Hepatocyte (in vitro differentiated cells): ENCODE data around the gene PPHLN1. TPM values are rescaled to one million over a fixed set of nuclear protein-coding genes. Genes with fewer than 3 reads are reported as not detected.

ENCODE experiments used
- DNase-seq: peaks from one replicate; pipeline ENCODE4 v3.0.0-alpha.2; 2016; ENCODE audit warnings: low spot score
- H2AFZ ChIP-seq: fragments of 200-600 bp; sonication (generic); 2 replicates; pipeline ENCODE4 v1.6.0; 2016; ENCODE audit warnings: antibody characterized with exemption, mild to moderate bottlenecking
- H3K27ac ChIP-seq: fragments of 200-600 bp; sonication (generic); 2 replicates; pipeline ENCODE4 v1.5.1; 2016; ENCODE audit warnings: mild to moderate bottlenecking
- H3K27me3 ChIP-seq: fragments of 200-600 bp; sonication (generic); 2 replicates; pipeline ENCODE4 v1.6.1; 2016
- H3K36me3 ChIP-seq: fragments of 200-600 bp; sonication (generic); replicated peaks from 2 replicates; pipeline ENCODE4 v1.5.1; 2016; ENCODE audit warnings: low read depth; ENCODE audit not compliant: insufficient read depth
- H3K4me1 ChIP-seq: fragments of 200-600 bp; sonication (generic); 2 replicates; pipeline ENCODE4 v1.5.1; 2016; ENCODE audit warnings: mild to moderate bottlenecking, moderate library complexity; ENCODE audit not compliant: insufficient read depth
- H3K4me2 ChIP-seq: fragments of 200-600 bp; sonication (generic); 2 replicates; pipeline ENCODE4 v1.6.0; 2016
- H3K4me3 ChIP-seq: fragments of 200-600 bp; sonication (generic); 2 replicates; pipeline ENCODE4 v1.5.1; 2016; ENCODE audit warnings: mild to moderate bottlenecking
- H3K79me2 ChIP-seq: fragments of 200-600 bp; sonication (generic); 2 replicates; pipeline ENCODE4 v1.6.0; 2017; ENCODE audit warnings: mild to moderate bottlenecking
- H3K9me2 ChIP-seq: fragments of 200-600 bp; sonication (generic); replicated peaks from 2 replicates; pipeline ENCODE4 v1.6.0; 2017; ENCODE audit warnings: mild to moderate bottlenecking; ENCODE audit not compliant: insufficient read depth
- H3K9me3 ChIP-seq: fragments of 200-600 bp; sonication (generic); 2 replicates; pipeline ENCODE4 v1.5.1; 2016; ENCODE audit warnings: low read depth, mild to moderate bottlenecking
- H4K20me1 ChIP-seq: fragments of 200-600 bp; sonication (generic); 2 replicates; pipeline ENCODE4 v1.6.0; 2016; ENCODE audit warnings: mild to moderate bottlenecking; ENCODE audit not compliant: insufficient read depth, poor library complexity, severe bottlenecking
- EZH2 ChIP-seq: fragments of 200-600 bp; sonication (generic); IDR thresholded peaks from 2 replicates; pipeline ENCODE4 v1.6.1; 2016; ENCODE audit warnings: antibody characterized with exemption, mild to moderate bottlenecking, borderline replicate concordance
- EZH2phosphoT487 ChIP-seq: fragments of 200-600 bp; sonication (generic); IDR thresholded peaks from one replicate; pipeline ENCODE4 v1.6.1; 2018; ENCODE audit warnings: antibody characterized with exemption, mild to moderate bottlenecking, low read depth, moderate library complexity; ENCODE audit not compliant: unreplicated experiment, severe bottlenecking
- WGBS: methylation state at CpG from one replicate; pipeline ENCODE4 v1.1.6; 2016; ENCODE audit warnings: low lambda C conversion rate; ENCODE audit errors: missing lambda C conversion rate; 5-methylcytosine and 5-hydroxymethylcytosine counted together
- polyA plus RNA-seq: library from polyadenylated mRNA; unstranded; fragments of >200 nt; fragmentation: Nextera tagmentation; extraction: Ambion mirVana; gene quantifications from 2 replicates; pipeline ENCODE4 v1.2.1, GENCODE V29; 2016
- total RNA-seq: library from RNA; depleted of rRNA; stranded (reverse); fragments of >200 nt; gene quantifications from 2 replicates; pipeline ENCODE4 v1.2.3, GENCODE V29; 2014
- TF ChIP-seq, protein P1 (sequence below): fragments of 200-600 bp; sonication (generic); IDR thresholded peaks from 2 replicates; pipeline ENCODE4 v1.5.1; 2016; ENCODE audit warnings: antibody characterized with exemption, mild to moderate bottlenecking; ENCODE audit not compliant: poor library complexity

Gene PPHLN1
- total and polyA plus RNA-seq, 2 experiments from 2014 or later, result 38.1 to 65.4 TPM

DNA sequence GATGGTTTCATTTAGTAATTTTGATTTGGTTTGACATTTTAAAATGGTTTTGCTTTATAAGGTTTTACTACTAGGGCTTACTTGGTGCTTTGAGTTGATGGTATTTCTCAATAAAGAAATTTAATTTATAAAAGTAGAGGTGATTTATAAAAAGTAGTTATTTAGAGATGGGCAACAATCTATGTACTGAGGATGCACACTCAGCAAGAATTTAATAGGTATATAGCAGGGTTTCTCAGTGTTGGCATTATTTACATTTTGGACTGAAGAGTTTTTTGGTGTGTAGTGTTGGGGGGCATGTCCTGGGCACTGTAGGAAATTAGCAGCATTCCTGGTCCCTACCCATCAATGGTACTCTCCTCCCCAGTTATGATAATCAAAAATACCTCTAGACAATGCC, 47.7 kb downstream of the PPHLN1 start:
- Histone ChIP-seq H3K27me3 (no peaks in the 10 kb centered on the region), H2AFZ (no peak overlapping the region), H3K9me2 (no peaks in the 10 kb centered on the region), H3K27ac (no peak overlapping the region), H3K4me1 (no peaks in the 10 kb centered on the region), H3K4me2 (no peak overlapping the region), H4K20me1 (no peaks in the 10 kb centered on the region), H3K36me3 (no peaks in the 10 kb centered on the region), H3K79me2 (peaks cover 3% of the 10 kb centered on the region), H3K9me3 (no peaks in the 10 kb centered on the region), H3K4me3 (no peak overlapping the region)
- DNase-seq, result no peak
- TF ChIP-seq EZH2phosphoT487, result no peak
- TF ChIP-seq, protein P1, sequence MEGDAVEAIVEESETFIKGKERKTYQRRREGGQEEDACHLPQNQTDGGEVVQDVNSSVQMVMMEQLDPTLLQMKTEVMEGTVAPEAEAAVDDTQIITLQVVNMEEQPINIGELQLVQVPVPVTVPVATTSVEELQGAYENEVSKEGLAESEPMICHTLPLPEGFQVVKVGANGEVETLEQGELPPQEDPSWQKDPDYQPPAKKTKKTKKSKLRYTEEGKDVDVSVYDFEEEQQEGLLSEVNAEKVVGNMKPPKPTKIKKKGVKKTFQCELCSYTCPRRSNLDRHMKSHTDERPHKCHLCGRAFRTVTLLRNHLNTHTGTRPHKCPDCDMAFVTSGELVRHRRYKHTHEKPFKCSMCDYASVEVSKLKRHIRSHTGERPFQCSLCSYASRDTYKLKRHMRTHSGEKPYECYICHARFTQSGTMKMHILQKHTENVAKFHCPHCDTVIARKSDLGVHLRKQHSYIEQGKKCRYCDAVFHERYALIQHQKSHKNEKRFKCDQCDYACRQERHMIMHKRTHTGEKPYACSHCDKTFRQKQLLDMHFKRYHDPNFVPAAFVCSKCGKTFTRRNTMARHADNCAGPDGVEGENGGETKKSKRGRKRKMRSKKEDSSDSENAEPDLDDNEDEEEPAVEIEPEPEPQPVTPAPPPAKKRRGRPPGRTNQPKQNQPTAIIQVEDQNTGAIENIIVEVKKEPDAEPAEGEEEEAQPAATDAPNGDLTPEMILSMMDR, result no peak
- TF ChIP-seq EZH2, result no peak

DNA sequence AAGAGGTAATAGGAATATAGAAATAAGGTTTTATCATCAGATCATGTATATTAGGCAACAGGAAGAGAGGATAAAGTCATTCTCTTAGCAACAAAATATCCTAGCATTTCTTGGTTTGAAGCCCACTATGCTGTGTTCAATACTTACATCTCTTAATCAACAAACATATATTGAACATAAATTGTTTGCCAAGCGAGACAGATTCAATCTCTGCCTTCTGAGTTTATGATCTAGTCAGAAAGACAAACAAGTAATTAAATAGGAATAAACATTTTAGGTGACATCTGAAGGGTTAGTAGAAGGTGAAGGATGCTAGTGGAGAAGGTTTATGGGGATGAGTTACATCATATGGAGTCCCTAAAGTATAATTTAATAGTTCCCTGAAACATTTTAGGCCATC, 54.8 kb downstream of the PPHLN1 start:
- TF ChIP-seq EZH2phosphoT487 (no peak), EZH2 (no peak)
- TF ChIP-seq, protein P1, result no peak

DNA sequence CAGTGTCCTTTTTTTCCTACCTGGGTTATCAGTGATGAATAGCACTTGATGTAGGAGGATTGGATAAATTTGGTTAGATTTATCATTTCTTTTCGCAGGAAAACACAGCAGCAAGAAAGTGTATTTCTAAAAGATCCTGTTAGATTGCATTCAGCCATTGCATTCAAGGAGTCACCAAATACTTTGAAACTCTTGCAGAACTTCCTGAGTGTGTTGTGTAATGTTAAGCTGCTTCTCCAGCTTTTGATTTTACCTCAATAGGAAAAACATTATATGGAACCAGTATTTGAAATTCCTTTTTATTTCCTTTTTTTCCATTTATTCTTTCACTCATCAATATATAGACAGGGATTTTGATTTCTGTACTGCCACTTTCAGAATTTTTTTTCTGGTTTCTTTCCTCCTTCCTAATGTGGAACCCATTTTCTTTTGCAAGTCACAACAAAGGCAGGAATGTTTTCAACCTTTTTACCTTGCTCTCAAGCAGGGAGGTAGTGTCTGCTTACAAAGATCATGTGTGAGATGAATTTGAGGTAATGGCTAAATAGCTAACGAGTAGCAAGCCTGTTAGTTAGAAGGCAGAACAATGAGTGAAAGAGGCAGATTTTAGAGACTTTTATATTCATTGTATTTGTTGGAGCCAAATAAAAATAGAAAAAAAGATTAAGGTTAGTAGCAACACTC, 56.2 kb downstream of the PPHLN1 start:
- no peaks in the 10 kb centered on the region for H3K9me2 ChIP-seq
- H3K27me3 ChIP-seq, result no peaks in the 10 kb centered on the region
- H3K4me3 ChIP-seq, result no peak overlapping the region
- no peak overlapping the region for H3K4me2 ChIP-seq
- TF ChIP-seq EZH2 (no peak), EZH2phosphoT487 (no peak)
- TF ChIP-seq, protein P1, result no peak
- no peaks in the 10 kb centered on the region for H4K20me1 ChIP-seq
- DNase-seq, result no peak
- H3K9me3 ChIP-seq, result no peaks in the 10 kb centered on the region
- H2AFZ ChIP-seq, result no peak overlapping the region
- no peaks in the 10 kb centered on the region for H3K79me2 ChIP-seq
- 84% methylated on average over 2 of the region's 2 CpGs for WGBS
- H3K4me1 ChIP-seq, result no peaks in the 10 kb centered on the region
- H3K36me3 ChIP-seq, result no peaks in the 10 kb centered on the region
- no peak overlapping the region for H3K27ac ChIP-seq

More for the DNA sequence above, 54.8 kb downstream of the PPHLN1 start:
- no peaks in the 10 kb centered on the region for H3K79me2 ChIP-seq
- no peaks in the 10 kb centered on the region for H3K9me2 ChIP-seq
- H3K4me1 ChIP-seq, result no peaks in the 10 kb centered on the region
- DNase-seq, result no peak
- H3K27ac ChIP-seq, result no peak overlapping the region
- H3K27me3 ChIP-seq, result no peaks in the 10 kb centered on the region
- no peak overlapping the region for H2AFZ ChIP-seq
- no peaks in the 10 kb centered on the region for H3K9me3 ChIP-seq
- 90% methylated on average over 1 of the region's 1 CpG for WGBS
- no peaks in the 10 kb centered on the region for H4K20me1 ChIP-seq
- no peak overlapping the region for H3K4me3 ChIP-seq
- no peaks in the 10 kb centered on the region for H3K36me3 ChIP-seq
- no peak overlapping the region for H3K4me2 ChIP-seq
